GM21381 (cell line): ENCODE measurements around the gene PHKA1.
"Not testable (repeated sequence)": the region's sequence is repeated elsewhere in the genome, so short reads cannot be mapped to it uniquely, and the experiment has no call there.

Experiments
- ATAC-seq: cut with Tn5 transposase; IDR thresholded peaks from one replicate; pipeline ENCODE4 v1.9.1; 2021; ENCODE audit warnings: mild to moderate bottlenecking, moderate library complexity; ENCODE audit not compliant: unreplicated experiment

Gene PHKA1

GRCh38 chrX:72669508-72669907, 44.6 kb downstream of the PHKA1 start:
- ATAC-seq, result not testable (repeated sequence)

DNA sequence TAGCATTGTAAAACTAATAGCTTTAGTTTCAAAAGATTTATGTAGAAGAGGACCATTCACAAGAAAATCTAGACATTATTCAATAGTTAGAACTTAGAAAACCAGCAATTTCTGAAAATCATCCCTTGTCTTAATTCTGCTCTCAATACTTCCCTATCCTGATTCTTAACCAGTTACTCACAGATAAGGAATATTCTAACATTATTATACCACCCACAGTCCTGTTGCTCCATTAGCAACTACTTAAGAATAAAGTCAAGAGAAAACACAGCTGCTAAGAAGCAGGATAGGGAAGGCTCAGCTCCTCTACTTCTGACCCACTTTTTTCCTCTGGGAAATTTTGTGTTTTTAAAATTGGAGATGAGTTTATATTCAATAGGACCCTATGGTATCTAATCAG, 47.7 kb downstream of the PHKA1 start:
- no peak for ATAC-seq

DNA sequence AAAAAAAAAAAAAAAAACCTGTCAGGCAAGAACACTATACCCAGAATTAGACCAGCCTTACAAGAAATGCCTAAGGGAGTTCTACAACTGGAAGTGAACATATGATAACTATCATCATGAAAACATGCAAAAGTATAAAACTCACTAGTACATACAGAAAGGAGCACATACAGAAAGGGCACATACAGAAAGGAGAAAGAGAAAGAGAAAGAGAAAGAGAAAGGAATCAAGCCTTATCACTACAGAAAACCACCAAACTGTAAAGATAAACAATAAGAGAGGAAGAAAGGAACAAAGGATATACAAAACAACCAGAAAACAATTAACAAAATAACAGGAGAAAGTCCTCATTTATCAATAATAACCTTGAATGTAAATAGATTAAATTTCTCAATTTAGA, 50.4 kb downstream of the PHKA1 start:
- ATAC-seq, result no peak

DNA sequence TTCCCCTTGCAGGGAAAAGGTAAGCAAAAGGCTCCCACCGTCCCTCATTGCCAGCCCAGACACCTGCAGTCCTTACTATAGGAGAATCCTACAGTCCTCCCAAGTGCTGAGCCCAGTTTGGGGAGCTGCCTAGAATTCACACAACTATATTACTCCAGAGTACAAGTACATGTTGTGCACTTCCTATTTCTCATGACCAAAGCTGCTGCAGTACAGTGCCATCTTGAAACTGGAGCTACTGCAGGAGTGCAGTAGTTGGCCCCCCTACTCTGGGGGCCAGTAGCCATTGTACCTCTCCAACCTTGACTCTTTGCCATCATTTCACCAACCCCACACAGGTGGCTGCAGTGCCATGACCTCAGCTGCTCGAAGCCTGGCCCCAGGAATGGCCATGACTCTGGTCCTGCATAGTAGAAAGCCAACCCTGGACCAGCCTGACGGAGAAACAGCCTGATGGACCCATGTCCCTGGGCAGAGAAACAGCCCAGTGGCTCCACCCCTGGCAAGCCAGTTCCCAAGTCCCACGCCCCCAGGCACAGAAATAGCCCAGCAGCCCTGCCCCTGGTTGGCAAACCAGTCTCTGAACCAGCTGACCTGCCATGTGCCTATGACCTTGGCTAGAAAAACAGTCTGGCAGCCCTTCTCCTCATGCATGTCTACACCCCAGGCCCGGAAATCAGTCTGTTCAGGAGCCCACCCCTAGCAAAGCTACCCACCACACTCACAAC, 51.9 kb downstream of the PHKA1 start:
- no peak for ATAC-seq

DNA sequence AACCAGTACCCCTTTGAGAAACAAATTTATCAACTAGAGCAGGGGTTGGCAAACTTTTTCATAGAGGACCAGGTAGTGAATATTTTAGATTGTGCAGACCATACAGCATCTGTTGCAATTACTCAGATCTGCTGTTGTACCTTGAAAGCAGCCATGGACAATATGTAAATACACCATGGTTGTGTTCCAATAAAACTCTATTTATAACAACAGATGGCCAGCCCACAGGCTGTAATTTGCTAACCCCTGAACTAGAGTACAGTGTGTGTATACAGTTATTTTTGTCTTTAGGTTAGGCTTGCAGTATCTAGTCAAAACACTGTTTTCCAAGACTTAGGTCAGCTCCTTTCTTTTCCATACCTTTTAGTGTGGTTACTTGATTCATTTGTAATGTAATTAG, 54.4 kb downstream of the PHKA1 start:
- no peak for ATAC-seq

DNA sequence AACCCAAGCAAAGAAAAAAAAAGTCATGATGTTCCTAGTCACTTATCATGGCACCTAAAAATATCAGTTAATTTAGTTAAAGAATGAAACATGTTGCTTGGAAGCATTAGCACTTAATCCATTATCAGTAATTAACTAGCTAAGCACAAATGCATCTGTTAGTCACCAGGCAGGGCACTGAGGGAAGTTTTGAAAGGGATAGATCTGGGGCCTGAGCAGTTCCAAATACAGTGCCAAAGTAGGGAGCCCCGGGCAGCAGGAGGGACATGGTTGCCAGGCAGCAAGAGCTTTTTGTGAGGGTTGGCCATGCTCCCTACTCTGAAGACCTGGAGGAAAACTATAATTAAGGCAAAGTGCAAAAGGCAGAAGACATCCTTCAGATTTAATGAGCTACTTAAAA, 62.0 kb downstream of the PHKA1 start:
- no peak for ATAC-seq

DNA sequence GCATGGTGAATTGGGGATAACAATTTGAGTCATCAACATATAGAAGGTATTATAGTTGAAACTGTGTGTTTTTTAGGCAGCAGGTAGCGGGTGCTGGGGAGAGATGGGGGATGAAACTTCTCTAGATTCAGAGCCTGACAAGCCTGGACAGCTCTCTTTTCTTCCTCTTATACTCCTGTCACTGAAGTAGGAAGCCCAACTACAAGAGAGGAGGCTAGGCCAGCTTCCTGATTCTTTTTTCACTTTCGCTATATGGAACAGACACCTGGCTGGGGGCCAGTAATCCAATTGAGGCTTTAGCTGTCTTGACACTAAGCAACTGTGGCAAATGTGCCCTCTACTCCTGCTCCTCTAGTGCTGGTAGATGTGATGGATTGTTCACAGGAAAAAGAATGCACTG, 69.2 kb downstream of the PHKA1 start:
- no peak for ATAC-seq

GRCh38 chrX:72641611-72642010, 72.5 kb downstream of the PHKA1 start:
- no peak for ATAC-seq

GRCh38 chrX:72635930-72636329, 78.2 kb downstream of the PHKA1 start:
- no peak for ATAC-seq

GRCh38 chrX:72634331-72634730, 79.8 kb downstream of the PHKA1 start:
- ATAC-seq, result no peak

GRCh38 chrX:72630185-72630584, 83.9 kb downstream of the PHKA1 start:
- no peak for ATAC-seq

- no peak for ATAC-seq
These were observed 89.9 kb downstream of the PHKA1 start for GRCh38 chrX:72624194-72624593.

DNA sequence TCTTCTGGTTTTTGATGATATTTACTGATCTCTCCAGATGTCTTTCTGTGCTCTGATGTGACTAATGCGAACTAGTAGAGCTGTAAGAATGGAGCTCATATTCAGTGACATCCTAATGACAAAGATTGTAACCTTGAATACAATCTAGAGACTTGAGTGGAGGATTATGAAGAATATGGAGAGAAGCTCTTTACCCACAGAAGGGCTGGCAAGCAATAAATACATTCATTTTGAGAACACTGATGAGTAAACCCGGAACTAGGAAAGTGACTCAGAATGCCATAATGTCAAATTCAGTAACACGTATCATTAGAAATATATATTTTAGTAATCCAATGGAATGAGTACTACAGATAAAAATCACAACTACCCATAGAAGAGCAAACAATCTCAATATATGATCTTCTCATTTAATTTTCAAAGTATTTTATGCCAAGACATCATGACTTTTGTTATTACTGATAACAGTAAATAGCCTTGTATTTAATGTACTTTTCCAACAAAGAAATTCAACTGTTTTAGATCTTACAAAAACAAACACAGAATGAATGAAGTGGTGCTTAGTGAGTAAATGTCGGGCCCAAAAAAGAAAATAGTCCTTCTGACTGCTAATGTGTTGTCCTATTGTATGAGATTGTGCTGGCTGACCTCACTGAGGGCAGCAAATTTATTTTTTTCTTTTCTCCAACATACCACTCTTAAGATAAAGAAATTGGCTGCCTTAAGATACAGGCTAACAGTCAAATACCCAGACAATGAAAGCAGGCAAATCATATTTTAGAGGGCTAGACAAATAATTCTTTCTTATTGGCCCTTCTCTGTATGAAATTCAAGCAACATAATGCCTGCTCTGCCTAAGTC, 92.3 kb downstream of the PHKA1 start:
- ATAC-seq, result peak; percentile 82

DNA sequence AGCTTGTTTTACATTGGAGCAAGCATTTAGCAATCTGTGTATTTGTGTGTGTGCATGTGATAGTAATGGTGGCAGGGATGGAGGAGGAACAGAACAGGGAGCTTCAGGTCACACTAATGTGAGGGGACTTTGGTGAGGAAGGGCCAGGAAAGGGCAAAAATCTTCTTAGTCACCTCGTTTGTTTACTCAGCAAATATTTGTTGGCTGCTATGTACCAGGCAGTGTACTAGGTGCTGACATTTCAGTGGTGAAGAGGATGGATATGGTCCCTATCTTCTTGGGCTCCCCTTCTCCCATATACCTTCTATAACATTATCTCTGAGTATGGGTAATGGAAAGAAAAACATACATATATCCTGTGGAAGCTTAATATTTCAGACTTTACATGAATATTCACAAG, 92.9 kb downstream of the PHKA1 start:
- no peak for ATAC-seq

DNA sequence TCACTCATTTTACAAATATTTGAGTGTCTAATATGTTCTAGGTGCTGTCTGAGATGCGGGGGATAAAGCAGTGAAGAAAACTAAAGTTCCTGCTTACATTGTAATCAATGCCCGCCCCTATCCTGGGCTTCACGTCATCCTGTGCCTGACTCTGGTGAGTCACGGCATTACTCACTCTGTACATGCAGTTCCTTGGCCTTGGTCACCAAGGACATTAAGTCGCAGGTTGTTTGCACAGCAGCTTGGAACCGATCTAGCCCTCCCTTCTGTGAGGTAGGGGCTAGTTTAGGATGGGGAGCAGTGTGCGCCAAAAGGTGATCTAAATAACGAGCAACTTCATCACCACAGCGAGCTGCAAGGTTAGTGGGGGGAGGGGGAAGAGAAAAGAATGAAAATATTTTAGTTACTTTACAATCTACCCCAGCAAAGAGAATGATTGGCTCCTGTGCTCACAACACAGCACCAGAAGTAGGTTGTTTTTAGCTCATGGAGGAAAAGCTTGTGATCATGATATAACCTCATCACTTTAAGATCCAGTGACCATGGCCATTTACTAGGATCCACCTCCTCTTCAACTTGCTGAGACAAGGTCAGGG, 93.5 kb downstream of the PHKA1 start:
- ATAC-seq, result no peak

DNA sequence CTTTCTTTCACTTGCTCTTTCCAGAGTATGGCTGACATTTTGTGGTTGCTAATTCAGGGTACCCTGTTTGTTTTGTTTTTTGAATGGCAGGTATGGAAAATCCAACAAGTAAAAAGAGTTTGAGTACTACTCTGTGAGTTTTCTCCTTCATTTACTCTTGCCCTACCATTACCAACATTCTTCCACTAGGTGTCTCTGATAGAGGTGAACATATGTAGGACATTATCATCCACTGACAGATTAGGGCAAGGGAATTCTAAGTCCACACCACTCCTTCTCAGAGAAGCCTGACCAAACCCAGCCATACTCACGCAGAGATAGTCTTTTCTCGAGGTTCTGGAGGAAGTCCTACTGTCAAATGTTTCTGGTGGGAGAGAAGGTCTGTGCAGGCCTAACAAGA, 104.8 kb downstream of the PHKA1 start:
- ATAC-seq, result no peak

DNA sequence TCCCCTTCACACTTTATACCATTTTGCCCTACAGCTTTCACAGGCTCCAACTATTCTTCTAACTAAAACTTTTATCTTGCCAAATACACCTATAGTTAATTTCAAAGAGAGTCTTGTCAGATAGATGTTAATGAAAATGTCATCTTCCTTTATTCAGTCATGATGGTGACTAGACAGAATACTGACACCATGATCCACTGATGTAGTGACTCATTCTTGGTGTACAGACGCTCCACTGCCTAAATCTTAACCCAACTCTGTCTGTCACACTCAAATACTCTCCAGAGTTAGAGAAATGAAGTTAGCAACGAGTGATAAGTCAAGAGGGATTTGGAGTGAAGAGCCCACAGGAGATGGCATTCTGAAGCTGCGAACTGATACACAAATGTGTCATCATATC, 109.4 kb downstream of the PHKA1 start:
- no peak for ATAC-seq

DNA sequence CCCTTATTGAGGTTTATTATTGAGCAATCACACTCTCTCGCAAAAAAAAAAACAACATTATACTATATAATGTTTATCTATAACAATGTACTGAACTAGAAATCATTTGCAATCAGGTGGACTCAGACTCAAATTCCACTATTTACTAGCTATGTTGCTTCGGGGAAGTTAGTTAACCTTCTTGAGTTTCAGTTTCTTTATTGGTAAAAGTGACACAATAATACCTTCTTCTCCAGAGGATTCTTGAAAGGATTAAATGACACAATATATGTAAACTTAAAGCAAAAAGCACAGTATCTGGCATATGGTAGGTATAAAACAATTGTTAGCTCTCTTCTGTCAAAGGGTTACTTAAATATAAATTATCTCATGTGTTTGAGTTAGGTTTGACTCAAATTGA, 110.0 kb downstream of the PHKA1 start:
- ATAC-seq, result no peak

DNA sequence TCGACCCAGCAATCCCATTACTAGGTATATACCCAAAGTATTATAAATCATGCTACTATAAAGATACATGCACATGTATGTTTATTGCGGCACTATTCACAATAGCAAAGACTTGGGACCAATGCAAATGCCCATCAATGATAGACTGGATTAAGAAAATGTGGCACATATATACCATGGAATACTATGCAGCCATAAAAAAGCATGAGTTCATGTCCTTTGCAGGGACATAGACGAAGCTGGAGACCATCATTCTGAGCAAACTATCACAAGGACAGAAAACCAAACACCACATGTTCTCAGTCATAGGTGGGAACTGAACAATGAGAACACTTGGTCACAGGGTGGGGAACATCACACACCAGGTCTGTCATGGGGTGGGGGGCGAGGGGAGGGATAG, 123.1 kb downstream of the PHKA1 start:
- ATAC-seq, result not testable (repeated sequence)

DNA sequence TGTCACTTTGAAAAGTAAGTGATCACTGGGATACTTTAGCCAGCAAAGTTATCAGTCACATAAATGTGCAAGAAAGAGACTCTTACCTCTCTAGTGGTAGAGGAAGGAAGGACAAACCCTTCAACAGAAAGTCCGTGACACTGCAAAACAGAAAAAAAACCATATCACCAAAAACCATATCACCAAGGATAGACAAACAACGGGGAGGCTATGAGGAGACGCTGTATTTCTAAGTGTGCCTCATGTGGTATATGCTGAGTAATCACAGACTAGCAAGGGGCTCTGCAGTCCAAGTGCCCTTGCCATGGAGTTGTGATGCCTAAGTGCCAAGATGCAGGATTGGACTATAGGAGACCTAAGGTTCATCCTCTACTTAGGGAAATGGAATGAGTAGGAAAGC, 129.9 kb downstream of the PHKA1 start:
- no peak for ATAC-seq

- ATAC-seq, result no peak
These were observed 137.8 kb downstream of the PHKA1 start for GRCh38 chrX:72576141-72576894.
